HEK293 (cell line): ENCODE measurements around the gene JUP.

Experiments
- BCL11A ChIP-seq: fragments of 450-650 bp; formaldehyde crosslinking; IDR thresholded peaks from 2 replicates; pipeline ENCODE4 v1.5.1; 2016; ENCODE audit warnings: low read depth, missing biosample characterization, missing genetic modification characterization
- CTCF ChIP-seq: fragments of 450-650 bp; formaldehyde crosslinking; IDR thresholded peaks from 2 replicates; pipeline ENCODE4 v1.5.1; 2016; ENCODE audit warnings: missing biosample characterization, missing genetic modification characterization
- MYNN ChIP-seq: fragments of 450-650 bp; formaldehyde crosslinking; IDR thresholded peaks from 2 replicates; pipeline ENCODE4 v1.5.1; 2016; ENCODE audit warnings: missing biosample characterization, missing genetic modification characterization, borderline replicate concordance
- MZF1 ChIP-seq: fragments of 450-650 bp; formaldehyde crosslinking; IDR thresholded peaks from 2 replicates; pipeline ENCODE4 v1.5.1; 2017; ENCODE audit warnings: missing biosample characterization, missing genetic modification characterization, borderline replicate concordance
- REPIN1 ChIP-seq: fragments of 450-650 bp; formaldehyde crosslinking; IDR thresholded peaks from 2 replicates; pipeline ENCODE4 v1.5.1; 2017; ENCODE audit warnings: missing biosample characterization, missing genetic modification characterization, low read depth
- ZNF19 ChIP-seq: fragments of 450-650 bp; formaldehyde crosslinking; IDR thresholded peaks from 2 replicates; pipeline ENCODE4; 2016; ENCODE audit warnings: missing biosample characterization, missing genetic modification characterization, low read depth
- ZNF274 ChIP-seq, 2 experiments: fragments of 200-500 bp in 1 of 2; fragments of 450-650 bp in 1 of 2; sonication (Bioruptor generic) in 1 of 2; formaldehyde crosslinking in 1 of 2; IDR thresholded peaks; 2 replicates each; pipeline versions ENCODE4 v1.5.1 to v1.6.1; 2014 to 2016; ENCODE audit warnings: borderline replicate concordance in 1 of 2, inconsistent platforms in 1 of 2, low read length in 1 of 2, missing biosample characterization in 1 of 2, missing genetic modification characterization in 1 of 2
- ZNF513 ChIP-seq: fragments of 450-650 bp; IDR thresholded peaks from 2 replicates; pipeline ENCODE4 v1.5.1; 2018; ENCODE audit warnings: missing biosample characterization, missing genetic modification characterization

DNA sequence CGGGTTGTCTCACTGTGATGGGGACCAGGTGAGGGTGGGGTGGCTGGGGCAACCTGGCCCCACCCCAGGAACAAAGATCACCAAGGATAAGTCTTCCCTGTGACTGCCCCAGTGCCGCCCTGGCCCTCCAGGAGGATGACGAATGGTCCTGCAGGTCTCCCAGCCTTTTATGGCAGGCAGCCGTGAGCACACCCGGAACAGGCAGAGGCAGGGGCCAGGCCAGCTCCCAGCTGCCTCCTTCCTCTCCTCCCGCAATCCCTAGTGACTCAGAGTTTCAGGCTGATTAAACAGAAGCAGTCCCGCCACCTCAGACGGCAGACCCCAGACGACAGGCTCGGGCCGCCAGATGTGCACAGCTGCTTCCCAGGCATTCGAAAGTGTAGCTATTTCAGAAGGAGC, 13.3 kb downstream of the JUP start:
- TF ChIP-seq CTCF (tag by site-specific recombination) (no peak), MYNN (tag by site-specific recombination) (no peak), ZNF274 (IDR thresholded peaks at IDR 0.05; ENCODE audit: low read length) (no peak), ZNF274 (tag by site-specific recombination; IDR thresholded peaks at IDR 0.05; ENCODE audit: borderline replicate concordance) (no peak), ZNF513 (tag by site-specific recombination) (no peak), REPIN1 (tag by site-specific recombination) (no peak), ZNF19 (tag by site-specific recombination) (no peak), MZF1 (tag by site-specific recombination) (no peak), BCL11A (no peak)
